Inferior parietal cortex (tissue), 1 donor: ENCODE results near the gene ARHGEF17.

ENCODE experiments used
- DNase-seq: peaks from one replicate; pipeline ENCODE4 v3.0.0-alpha.2; 2016; ENCODE audit errors: extremely low spot score

ARHGEF17 gene

GRCh38 chr11:73333173-73333572, 25.1 kb downstream of the ARHGEF17 start:
- DNase-seq: no peak

GRCh38 chr11:73333640-73334383, 25.7 kb downstream of the ARHGEF17 start:
- no peak for DNase-seq

- no peak for DNase-seq
Observed at GRCh38 chr11:73334384-73335203, 26.5 kb downstream of the ARHGEF17 start.

- peak; percentile 96 for DNase-seq
Observed at GRCh38 chr11:73335204-73335923, 27.3 kb downstream of the ARHGEF17 start.

- no peak for DNase-seq
Observed at GRCh38 chr11:73337846-73338245, 29.8 kb downstream of the ARHGEF17 start.

- DNase-seq: no peak
Observed at GRCh38 chr11:73338279-73338678, 30.2 kb downstream of the ARHGEF17 start.

GRCh38 chr11:73340164-73340563, 32.1 kb downstream of the ARHGEF17 start:
- no peak for DNase-seq

GRCh38 chr11:73342633-73343032, 34.6 kb downstream of the ARHGEF17 start:
- DNase-seq: no peak

GRCh38 chr11:73343076-73343873, 35.2 kb downstream of the ARHGEF17 start:
- no peak for DNase-seq

- no peak for DNase-seq
Observed at GRCh38 chr11:73344191-73344607, 36.1 kb downstream of the ARHGEF17 start.

GRCh38 chr11:73345481-73346160, 37.5 kb downstream of the ARHGEF17 start:
- DNase-seq: no peak

GRCh38 chr11:73346186-73346935, 38.3 kb downstream of the ARHGEF17 start:
- no peak for DNase-seq

- DNase-seq: no peak
Observed at GRCh38 chr11:73347067-73347466, 39.0 kb downstream of the ARHGEF17 start.

- DNase-seq: no peak
Observed at GRCh38 chr11:73348838-73349237, 40.8 kb downstream of the ARHGEF17 start.

GRCh38 chr11:73349633-73350032, 41.6 kb downstream of the ARHGEF17 start:
- DNase-seq: no peak

GRCh38 chr11:73350908-73351636, 43.0 kb downstream of the ARHGEF17 start:
- DNase-seq: peak; percentile 81

- DNase-seq: no peak
Observed at GRCh38 chr11:73353422-73353821, 45.3 kb downstream of the ARHGEF17 start.

- no peak for DNase-seq
Observed at GRCh38 chr11:73355109-73355508, 47.0 kb downstream of the ARHGEF17 start.
